OCI-LY7 (cell line): ENCODE data around the gene SHOX.

ENCODE experiments used
- CTCF ChIP-seq: fragments of 200-600 bp; sonication (generic); conservative IDR thresholded peaks from 2 replicates; pipeline ENCODE4 v1.5.1; 2014; ENCODE audit warnings: mild to moderate bottlenecking, antibody characterized with exemption, low read length, moderate library complexity, mixed read lengths
- EZH2phosphoT487 ChIP-seq: fragments of 200-600 bp; sonication (generic); IDR thresholded peaks from 2 replicates; pipeline ENCODE4 v1.6.1; 2018; ENCODE audit warnings: low read depth, borderline replicate concordance, mild to moderate bottlenecking, mixed run types, antibody characterized with exemption, low read length, moderate library complexity, mixed read lengths

- TF ChIP-seq CTCF: no peak
- TF ChIP-seq EZH2phosphoT487: no peak
Observed at GRCh38 chrX:661154-661553, 30.6 kb downstream of the SHOX start.
